Activated CD4-positive, alpha-beta T cell treated with anti-CD3 and anti-CD28 coated beads for 24 hours (primary cell): ENCODE measurements around the gene GPS2.
A peak's percentile ranks its signal among the peaks of the same experiment; 100 is the strongest.

Experiments used
- DNase-seq, 2 donors: peaks; one replicate each; pipeline ENCODE4 v3.0.0-alpha.2; 2020; ENCODE audit warnings: low read depth in 2 of 2

GPS2 gene

DNA sequence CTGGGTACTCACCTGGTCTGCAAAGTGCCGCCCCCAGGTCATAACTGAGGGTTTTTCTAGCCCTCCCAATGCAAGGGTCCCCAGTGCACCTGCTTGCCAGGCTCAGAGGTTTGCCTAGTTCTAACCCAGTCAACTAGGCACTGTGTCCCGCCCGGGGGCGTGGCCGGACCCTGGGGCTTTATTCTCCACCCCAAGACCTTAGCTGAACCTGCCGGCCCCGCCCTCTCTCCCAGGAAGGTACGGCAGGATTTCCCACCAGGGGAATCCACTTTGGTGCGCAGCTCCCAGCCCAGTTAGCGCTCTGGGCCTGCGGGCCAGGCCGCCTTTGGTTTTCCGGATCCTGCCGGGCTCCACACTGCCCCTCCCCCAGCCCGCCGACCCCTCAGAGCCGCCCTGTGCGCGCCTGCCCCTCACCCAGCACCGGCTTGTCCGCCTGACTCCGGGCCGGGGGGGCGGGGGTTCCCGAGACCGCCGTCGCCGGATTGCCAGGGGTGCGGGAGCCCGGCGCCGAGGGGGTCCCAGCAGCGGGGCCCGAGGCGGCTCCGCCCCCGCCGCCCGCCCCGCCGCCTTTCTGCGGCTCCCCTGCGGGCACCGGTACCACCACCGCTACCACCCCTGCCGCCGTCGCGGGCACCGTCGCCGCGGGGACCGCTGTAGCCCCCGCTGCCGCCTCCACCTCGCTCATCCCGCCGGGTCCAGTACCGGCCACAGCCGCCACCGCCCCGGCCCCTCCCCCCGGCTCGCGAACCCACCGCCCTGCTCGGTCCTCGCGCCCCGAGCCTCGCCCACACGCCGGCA, 21.1 kb downstream of the GPS2 start:
- DNase-seq = no peak

DNA sequence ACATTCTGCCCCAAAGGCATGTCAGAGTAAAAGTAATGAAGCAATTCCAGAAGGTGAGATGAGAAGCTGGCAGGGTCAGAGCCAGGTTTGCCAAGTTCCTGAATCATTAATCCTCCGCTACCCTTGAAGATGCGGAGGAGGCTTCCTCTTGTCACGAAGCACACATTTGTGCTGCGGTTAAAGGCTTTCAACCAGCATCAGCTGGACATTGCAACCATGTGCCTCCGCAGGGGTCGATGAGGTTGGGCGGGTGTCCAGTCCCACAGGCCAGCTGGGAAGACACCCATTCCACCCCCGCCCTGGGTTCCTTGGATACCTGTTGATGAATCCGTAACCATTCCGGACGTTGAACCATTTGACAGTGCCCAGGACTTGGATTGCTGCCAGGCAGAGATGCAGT, 22.0 kb downstream of the GPS2 start:
- no peak for DNase-seq

DNA sequence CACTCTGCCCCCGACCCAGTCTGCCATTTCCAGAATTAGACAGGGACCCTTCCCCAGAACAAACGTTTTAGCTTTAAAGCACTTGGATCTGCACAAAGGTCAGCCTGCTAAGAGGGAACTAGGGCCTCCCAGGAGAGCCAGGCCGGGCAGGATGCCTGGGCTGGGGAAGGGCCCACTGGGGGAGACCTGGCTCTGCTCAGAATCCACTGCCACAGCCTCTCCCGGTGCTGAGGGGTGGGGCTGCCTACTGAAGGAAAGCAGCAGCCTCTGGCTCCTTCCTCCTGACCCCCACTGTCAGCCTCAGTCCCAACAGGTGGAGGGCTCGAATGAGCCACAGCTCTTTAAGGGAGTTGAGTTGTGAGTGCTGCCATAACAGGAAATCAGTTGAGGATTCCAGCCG, 22.4 kb downstream of the GPS2 start:
- DNase-seq = no peak

DNA sequence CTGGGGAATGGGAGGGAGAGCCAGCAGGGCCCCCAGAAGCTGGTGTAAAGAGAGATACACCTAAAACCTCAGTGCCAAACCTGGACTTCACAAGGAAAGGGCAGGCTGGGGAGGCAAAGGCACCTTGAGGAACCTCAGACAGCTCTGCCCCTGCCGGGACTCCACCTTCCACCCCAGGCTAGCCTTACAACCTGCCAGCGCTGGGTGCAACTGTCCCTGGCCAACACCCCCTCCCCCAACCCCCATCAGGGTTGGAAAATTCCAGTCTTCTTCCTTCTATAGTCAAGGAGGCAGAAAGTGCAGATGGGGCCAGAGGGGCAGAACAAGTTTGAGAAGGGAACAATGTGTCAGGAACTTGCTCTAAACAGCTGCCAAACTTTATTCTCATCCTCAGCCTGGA, 23.0 kb downstream of the GPS2 start:
- no peak for DNase-seq

DNA sequence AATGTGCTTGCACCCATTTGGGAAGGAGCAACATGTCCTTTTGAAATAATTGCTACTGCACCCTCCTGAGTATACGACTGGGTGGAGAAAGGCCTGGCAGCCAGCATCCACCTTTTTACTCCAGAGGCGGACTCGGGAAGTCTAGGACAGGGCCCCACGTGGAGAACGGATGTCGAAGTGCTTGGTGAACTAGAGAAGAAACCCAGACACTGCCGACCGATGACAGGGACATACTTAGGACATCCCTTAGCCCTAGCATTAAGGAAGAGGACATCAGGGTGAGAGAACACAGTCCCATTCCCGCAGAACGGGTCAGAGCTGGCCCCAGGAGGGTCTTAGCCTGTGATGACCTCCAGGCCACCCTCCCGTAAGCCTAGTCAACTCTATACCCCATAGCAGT, 24.5 kb downstream of the GPS2 start:
- DNase-seq = no peak

DNA sequence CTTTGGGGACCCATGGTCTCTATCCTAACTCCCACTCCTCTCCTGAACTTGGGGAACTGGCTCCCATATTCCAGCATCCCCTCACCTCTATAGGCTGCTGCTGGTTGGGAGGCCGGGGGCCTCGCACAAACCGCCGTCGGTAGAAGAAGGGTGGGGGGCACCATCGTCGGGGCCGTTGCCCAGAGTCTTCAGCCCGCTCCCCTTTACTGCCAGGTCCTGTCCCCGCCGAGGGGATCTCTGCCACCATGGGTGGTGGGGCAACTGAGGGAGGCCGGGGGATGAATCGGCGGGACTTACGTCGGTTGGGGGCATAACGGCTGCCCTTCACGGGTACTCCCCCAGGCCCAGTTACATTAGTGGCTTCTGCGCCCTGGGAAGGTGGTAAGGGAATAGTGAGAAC, 25.0 kb downstream of the GPS2 start:
- no peak for DNase-seq

DNA sequence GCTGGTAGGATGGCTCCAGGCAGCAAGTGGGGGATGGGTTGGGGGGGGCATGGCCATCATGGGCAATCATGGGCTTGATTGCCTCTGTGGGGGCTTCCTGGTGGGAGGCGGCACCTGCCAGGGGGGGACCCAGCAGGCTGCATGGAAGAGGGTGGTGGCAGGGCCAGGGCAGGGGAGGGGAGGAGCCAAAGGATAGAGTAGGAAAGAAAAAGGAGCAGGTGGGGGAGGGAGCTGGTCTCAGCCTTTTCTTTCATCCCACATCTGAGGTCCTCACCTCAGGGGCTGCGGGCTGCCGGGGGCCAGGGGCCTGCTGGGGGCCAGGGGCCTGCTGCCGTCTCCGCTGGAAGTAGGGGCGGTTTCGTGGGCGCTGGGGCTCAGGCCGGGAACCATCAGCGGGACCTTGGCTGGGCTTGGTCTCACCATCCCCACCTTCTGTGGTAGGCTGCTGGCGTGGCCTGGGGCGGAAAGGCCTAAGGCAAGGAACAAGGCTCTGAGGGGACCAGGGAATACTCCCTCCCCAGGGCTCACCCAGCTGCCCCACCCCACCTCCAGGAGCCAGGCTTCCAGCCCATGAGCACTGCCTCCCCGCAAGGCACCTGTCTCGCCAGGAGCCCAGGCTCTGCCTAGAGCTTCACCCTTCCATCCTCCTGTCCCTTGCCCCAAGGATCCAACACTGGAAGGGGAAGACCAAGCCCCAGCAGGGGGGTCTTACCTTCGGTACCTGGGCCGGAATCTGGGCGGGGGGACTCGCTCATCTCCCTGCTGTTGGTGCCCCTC, 25.7 kb downstream of the GPS2 start:
- DNase-seq = no peak

DNA sequence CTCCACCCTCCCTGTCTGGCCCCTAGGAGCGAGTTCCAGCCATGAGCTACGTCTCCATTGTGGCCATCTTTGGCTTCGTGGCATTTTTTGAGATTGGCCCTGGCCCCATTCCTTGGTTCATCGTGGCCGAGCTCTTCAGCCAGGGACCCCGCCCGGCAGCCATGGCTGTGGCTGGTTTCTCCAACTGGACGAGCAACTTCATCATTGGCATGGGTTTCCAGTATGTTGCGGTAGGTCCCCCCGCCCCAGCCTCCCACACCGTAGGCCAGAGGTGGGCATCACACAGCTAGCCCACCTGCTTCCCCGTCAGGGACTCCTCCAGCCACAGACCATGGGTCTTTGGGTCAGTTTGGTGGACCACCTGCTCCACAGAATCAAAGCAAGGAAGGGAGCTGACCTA, 29.5 kb downstream of the GPS2 start:
- DNase-seq = no peak

DNA sequence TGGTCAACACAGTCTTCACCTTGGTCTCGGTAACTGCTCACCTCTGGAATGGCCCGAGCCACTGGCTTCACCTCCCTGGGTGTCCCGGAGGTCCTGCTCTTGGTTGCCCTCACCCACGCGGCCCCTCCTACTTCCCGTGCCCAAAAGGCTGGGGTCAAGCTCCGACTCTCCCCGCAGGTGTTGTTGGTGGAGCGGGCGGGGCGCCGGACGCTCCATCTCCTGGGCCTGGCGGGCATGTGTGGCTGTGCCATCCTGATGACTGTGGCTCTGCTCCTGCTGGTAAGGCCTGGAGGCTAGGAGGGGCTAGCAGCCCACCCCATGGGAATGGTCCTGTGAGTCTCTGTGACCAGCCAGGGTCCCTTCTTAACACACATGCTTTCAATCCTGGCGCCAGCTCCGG, 30.2 kb downstream of the GPS2 start:
- no peak for DNase-seq

DNA sequence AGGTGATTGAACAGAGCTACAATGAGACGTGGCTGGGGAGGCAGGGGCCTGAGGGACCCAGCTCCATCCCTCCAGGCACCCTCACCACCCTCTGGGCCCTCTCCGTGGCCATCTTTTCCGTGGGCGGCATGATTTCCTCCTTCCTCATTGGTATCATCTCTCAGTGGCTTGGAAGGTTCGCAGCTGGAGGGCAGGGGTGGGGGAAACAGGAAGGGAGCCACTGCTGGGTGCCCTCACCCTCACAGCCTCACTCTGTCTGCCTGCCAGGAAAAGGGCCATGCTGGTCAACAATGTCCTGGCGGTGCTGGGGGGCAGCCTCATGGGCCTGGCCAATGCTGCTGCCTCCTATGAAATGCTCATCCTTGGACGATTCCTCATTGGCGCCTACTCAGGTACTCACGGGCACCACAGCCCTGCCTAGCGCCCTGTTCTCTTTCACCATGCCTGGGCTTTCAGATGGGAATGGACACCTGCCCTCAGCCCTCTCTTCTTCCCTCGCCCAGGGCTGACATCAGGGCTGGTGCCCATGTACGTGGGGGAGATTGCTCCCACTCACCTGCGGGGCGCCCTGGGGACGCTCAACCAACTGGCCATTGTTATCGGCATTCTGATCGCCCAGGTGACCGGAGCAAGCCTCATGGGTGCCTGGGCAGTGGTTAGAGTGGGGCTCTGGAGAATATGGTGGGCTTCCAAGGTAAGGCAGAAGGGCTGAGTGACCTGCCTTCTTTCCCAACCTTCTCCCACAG, 31.5 kb downstream of the GPS2 start:
- DNase-seq = no peak

DNA sequence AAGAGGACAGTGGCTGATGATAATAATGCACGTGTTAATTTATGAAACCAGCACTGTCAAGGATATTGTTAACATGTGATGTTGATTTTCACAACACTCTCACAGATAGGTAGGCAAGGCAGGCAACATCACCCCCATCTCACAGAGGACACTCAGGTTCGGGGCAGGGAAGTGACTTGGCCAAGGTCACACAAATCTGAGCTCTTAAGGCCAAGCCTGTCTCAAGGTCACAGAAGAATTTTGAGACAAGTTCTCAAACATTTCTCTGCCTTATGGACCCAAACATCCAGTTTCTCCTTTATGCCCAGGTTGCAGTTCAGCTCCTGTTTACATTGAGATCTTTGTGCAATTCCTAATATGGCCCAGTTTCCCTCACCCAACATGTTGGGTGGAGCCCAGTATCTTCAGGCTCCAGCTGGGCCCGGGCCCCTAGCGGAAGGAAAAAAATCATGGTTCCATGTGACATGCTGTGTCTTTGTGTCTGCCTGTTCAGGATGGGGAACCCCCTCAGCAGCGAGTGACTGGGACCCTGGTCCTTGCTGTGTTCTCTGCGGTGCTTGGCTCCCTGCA, 32.3 kb downstream of the GPS2 start:
- no peak for DNase-seq

DNA sequence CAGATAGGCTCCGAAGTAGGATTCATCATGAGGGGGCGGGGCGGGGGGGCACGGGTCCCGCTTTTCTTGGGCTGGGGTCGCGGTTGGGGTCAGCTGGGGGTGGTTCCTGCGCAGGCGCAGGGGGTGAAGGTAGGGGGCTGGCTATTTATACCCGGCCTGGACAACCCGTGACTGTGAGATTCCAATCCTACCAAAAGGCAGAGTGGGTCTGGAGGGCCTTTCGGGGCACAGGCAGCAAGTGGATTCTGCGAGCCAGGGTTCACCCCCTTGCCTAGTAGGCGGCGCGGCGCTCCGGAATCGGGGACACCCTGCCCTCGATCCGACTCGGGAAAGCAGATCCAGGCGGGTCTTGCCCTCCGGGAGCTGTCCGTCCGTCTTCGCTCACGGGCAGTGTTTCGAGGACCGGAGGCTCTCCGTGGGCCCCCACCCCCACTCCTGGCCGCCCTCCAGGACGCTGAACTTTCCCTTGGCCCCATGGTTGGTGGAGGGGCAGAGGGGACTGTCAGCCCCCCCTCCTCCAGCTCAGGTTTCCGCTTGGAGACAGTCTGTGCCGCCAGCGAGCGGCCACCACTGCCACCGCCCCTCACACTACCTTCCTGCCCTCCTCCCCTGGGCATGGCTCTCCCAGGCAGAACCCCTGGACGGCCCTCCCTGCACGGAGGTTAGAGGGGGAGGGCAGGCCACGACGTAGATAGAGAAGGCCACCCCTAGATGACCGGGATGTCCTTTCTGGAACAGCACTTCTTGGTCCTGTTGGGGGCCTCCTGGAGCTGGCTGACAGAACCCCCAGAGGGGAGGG, 33.0 kb downstream of the GPS2 start:
- DNase-seq = no peak

DNA sequence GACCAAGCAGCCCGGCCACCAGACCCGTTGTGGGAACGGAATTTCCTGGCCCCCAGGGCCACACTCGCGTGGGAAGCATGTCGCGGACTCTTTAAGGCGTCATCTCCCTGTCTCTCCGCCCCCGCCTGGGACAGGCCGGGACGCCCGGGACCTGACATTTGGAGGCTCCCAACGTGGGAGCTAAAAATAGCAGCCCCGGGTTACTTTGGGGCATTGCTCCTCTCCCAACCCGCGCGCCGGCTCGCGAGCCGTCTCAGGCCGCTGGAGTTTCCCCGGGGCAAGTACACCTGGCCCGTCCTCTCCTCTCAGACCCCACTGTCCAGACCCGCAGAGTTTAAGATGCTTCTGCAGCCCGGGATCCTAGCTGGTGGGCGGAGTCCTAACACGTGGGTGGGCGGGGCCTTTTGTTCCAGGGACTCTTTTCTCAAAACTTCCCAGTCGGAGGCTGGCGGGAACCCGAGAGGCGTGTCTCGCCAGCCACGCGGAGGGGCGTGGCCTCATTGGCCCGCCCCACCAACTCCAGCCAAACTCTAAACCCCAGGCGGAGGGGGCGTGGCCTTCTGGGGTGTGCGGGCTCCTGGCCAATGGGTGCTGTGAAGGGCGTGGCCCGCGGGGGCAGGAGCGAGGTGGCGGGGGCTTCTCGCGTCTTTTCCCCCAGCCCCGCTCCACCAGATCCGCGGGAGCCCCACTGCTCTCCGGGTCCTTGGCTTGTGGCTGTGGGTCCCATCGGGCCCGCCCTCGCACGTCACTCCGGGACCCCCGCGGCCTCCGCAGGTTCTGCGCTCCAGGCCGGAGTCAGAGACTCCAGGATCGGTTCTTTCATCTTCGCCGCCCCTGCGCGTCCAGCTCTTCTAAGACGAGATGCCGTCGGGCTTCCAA, 33.8 kb downstream of the GPS2 start, which contains the start of gene SLC2A4:
TSS of gene SLC2A4 (plus strand) at position 645 of the 879 bp plus-strand sequence. CDS start at position 862, 217 bp downstream.
- DNase-seq = peak; percentile 86 to 91

DNA sequence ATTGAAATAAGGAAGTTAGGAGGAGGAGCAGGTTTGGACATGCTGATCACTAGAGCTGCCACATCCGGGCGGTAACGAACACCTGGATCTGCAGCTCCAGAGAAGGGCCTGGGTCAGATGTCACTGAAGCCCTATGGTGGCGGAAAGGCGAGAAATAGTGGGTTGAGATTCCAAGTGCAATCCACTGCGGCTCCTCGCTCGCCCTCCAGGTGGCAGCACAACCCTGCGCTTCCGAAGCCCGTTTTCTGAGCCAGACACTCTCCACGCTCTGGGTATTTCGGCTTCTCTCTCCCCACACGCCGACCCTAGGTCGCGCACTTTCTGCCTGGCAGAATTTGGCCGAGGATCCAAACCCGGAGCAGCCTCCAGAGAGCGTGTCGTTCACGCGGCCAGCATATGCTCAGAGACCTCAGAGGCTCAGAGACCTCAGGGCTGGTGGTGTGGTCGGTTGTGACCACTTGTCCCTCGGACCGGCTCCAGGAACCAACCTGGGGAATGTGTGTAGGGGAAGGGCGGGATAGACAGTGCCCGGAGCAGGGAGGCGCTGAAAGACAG, 34.6 kb downstream of the GPS2 start:
- peak; percentile 79 to 81 for DNase-seq

DNA sequence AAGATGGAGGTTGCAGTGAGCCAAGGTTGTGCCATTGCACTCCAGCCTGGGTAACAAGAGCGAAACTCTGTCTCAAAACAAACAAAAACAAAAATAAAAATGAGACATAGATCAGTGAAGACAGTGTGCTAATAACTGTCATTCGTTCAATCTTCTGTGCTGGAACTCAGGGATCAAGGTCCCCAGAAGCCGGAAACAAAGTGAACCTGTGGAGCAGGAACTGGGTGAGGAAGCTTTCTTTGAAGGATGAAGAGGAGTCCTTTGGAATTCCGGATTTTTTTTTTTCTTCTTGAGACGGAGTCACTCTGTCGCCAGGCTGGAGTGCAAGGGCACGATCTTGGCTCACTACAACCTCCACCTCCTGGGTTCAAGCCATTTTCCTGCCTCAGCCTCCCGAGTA, 35.7 kb downstream of the GPS2 start:
- DNase-seq = no peak

DNA sequence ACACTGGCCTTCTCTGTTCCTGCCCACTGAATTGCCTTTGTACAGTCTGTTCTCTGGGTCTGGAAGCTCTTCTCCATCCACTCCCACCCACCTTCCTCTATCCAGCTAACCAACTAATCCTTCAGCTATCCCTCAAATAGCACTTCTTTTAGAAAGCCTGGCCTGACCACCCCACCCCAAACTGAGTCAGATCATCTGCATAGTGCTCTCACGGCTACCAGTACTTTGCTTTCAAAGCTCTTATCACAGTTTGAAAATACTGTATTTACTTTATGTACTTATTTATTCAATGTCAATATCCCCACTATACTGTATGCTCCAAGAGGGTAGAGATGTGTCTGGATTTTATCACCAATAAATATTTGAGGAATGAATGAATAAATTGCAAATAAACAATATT, 48.4 kb downstream of the GPS2 start:
- DNase-seq = no peak

DNA sequence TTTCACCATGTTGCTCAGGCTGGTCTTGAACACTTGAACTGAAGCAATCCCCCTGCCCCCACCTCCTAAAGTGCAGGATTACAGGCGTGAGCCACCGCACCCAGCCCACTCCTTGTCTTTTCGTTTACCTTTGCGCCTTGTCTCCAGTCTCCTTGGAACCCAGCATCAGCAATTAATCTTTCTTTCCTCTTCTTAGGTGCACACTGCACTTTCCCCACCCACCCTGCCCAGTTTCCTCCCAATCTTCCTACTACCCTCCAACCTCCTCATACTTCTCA, 51.4 kb downstream of the GPS2 start:
- no peak for DNase-seq

DNA sequence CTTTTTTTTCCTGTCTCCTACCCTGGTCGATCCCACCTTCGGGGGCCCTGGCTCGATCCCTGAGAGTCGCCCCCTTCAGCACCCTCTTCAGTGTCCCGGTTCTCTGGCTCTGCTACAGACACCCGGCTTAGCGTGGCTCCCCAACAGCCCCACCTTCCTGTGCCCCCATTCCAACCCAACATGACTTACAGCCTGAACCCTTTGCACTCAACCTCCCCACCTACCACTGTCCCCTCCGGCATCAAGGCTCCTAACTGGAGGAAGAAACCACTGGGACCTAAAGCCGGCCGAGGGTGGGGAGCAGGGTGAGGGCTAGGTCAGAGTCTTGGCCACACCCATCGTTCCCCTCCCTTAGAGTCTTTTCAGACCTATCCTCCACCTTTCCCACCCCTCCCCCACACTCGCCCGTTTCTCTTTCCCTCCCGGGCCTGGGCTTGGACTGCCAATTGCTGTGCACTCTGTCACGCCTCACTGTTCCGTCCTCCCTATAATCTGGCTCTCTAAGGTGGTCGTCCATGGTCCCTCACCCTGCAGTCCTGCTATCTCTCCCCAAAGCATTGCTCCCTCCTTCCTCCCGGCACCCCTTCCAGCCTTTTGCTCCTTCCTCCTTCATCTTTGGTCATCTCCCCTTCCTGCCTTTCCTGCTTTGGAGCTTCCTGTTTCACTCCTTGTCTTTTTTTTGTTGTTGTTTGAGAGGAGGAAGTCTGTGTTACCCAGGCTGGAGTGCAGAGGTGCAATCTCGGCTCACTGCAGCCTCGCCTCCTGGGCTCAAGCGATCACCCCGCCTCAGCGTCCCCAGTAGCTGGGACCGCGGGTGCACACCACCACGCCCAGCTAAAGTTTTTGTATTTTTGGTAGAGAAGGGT, 52.0 kb downstream of the GPS2 start:
- no peak for DNase-seq
